ENCODE measurements around the gene ELF4.
A peak's percentile ranks its signal among the peaks of the same experiment; 100 is the strongest.

The ELF4 gene

DNA sequence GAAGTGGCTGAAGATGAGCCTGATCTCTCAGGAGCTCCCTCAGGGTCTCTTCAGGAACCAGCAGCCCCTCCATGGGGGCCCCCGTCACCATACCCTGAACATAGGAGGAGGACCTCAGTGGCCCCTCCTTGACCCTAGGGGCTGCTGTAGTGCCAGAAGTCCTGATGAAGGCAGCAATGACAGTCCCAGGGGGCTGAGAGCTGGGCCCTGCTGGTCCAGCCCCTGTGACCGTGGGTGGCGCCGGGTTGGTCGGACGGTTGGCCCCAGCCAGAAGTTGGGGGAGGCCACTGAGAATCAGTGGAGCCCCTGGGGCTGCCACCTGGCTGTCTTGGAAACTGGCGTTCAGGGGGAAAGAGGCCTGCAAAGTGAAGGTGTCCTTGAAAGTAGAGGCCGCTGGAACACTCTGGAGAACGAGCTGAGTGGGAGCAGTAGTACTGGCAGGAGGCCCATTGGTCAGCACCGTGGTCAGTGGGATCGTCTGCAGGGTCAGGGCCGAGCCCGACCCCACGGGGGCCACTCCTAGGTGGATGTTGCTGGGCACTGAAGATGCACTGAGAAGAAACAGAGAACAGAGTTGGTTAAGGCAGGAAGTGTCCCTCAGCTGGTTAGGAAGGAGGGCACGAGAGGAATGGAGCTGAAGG is 43.2 kb downstream of the ELF4 start:
- H3K9me3 ChIP-seq (ENCODE audit: control insufficient read depth, low read length): no peaks in the 10 kb centered on the region
- no peaks in the 10 kb centered on the region for H3K79me2 ChIP-seq
- no peaks in the 10 kb centered on the region for H3K4me1 ChIP-seq
- H3K27me3 ChIP-seq (ENCODE audit: control insufficient read depth, insufficient read depth, low read length): no peaks in the 10 kb centered on the region
- no peak overlapping the region for H3K27ac ChIP-seq
- H3K4me2 ChIP-seq (ENCODE audit: low read length): no peak overlapping the region
- TF ChIP-seq, protein P1, sequence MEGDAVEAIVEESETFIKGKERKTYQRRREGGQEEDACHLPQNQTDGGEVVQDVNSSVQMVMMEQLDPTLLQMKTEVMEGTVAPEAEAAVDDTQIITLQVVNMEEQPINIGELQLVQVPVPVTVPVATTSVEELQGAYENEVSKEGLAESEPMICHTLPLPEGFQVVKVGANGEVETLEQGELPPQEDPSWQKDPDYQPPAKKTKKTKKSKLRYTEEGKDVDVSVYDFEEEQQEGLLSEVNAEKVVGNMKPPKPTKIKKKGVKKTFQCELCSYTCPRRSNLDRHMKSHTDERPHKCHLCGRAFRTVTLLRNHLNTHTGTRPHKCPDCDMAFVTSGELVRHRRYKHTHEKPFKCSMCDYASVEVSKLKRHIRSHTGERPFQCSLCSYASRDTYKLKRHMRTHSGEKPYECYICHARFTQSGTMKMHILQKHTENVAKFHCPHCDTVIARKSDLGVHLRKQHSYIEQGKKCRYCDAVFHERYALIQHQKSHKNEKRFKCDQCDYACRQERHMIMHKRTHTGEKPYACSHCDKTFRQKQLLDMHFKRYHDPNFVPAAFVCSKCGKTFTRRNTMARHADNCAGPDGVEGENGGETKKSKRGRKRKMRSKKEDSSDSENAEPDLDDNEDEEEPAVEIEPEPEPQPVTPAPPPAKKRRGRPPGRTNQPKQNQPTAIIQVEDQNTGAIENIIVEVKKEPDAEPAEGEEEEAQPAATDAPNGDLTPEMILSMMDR (IDR thresholded peaks at IDR 0.05): no peak
- no peak overlapping the region for H3K9ac ChIP-seq
- no peak overlapping the region for H2AFZ ChIP-seq
- no peaks in the 10 kb centered on the region for H3K36me3 ChIP-seq (ENCODE audit: control insufficient read depth, insufficient read depth, low read length)
- no peak overlapping the region for H3K4me3 ChIP-seq (ENCODE audit: low read depth, low read length)

DNA sequence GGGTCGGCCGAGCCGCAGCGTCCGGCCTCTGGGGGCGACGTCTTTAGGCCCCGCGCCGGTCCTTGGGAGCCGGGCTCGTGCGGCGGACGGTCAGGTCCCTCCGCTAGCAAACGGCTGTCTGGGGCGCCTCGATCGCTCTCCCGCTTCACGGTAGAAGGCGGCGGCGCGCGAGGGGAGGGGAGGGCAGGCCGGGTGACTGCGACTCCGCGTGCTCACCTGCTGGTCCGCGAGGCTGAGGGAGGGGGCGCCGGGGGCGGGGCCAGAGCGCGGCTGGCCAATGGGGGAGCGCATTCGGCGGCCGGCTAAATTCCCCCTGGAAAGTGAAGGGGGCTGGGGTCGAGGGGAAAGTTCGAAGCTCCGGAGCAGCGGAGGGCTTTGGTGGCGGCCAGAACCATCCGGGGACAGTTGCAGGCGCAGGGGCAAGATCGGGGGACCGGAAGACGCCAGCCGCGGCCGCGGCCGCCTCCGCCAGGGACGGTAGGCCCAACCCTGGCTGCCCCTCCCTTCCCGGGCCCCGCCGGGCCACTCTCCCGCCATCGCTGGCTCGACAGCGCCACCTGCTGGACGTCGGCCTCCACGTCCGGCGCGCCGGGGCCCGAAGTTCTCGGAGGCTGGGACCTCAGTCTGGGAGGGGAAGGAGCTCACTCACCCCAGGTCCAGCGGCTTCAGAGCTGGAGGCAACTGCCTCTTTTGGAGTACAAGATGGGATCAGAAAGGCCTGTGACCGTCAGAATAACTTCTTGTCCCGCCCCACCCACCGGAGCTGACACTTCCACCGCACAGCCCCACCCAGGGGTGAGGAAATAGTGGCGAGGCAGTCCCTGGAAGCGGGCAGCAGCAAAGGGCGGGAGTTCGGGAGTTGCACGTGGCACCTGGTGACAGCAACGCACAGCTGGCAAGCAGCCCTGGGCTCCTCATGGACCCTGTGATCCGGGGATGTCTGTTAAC is 49.9 kb downstream of the ELF4 start:
- TF ChIP-seq, protein P1 (IDR thresholded peaks at IDR 0.05): peak; percentile 88
- Histone ChIP-seq H3K9me3 (ENCODE audit: control insufficient read depth, low read length) (no peaks in the 10 kb centered on the region), H3K79me2 (no peaks in the 10 kb centered on the region), H3K4me2 (ENCODE audit: low read length) (peak overlapping the region; percentile 57), H3K9ac (no peak overlapping the region), H3K4me1 (no peaks in the 10 kb centered on the region), H3K36me3 (ENCODE audit: control insufficient read depth, insufficient read depth, low read length) (no peaks in the 10 kb centered on the region), H3K4me3 (ENCODE audit: low read depth, low read length) (peak overlapping the region; percentile 43), H3K27ac (no peak overlapping the region), H3K27me3 (ENCODE audit: control insufficient read depth, insufficient read depth, low read length) (no peaks in the 10 kb centered on the region), H2AFZ (peak overlapping the region; percentile 85)

DNA sequence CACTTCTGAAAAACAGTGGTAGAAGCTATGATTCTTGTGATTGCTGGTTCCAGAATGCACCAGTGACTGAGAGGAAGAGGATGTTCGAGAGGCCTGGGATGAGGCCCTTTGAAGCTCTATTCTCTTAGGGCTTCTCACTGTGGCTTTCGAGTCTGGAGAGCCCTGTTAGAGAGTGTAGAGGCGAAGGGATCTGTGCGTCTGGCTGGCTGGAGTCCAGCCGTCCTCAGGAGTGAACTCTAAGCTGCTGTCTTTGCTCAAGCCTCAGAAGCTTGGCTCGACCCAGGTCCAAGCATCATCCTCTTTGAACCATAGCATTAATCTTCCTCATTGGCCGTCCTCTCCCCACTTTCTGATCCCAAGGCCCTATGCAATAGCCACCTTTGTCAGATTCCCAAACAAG is 51.6 kb downstream of the ELF4 start:
- H2AFZ ChIP-seq: no peak overlapping the region
- no peaks in the 10 kb centered on the region for H3K36me3 ChIP-seq (ENCODE audit: control insufficient read depth, insufficient read depth, low read length)
- no peak overlapping the region for H3K4me3 ChIP-seq (ENCODE audit: low read depth, low read length)
- no peak overlapping the region for H3K9ac ChIP-seq
- no peak overlapping the region for H3K27ac ChIP-seq
- no peak overlapping the region for H3K4me2 ChIP-seq (ENCODE audit: low read length)
- no peaks in the 10 kb centered on the region for H3K27me3 ChIP-seq (ENCODE audit: control insufficient read depth, insufficient read depth, low read length)
- no peaks in the 10 kb centered on the region for H3K4me1 ChIP-seq
- H3K79me2 ChIP-seq: no peaks in the 10 kb centered on the region
- H3K9me3 ChIP-seq (ENCODE audit: control insufficient read depth, low read length): no peaks in the 10 kb centered on the region
- TF ChIP-seq, protein P1 (IDR thresholded peaks at IDR 0.05): no peak

DNA sequence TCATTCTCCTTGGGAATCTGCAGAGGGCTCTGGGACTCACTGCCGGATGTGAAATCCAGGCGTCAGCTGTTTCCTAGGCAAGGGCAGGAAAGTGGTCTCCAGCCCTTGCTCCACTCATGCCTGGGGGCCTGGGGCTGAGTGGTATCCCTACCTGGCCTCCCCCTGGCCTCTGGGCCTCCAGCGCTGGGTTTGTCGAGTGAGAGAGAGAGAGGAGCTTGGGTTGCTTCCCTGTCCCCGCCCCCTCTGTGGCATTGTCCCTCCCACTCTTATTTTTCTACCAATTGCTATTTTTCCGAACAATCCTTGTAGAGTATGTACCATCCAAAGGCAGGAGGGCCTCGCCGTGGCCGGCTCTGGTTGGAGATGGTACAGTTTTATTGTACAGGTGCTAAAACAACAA is 53.1 kb downstream of the ELF4 start:
- TF ChIP-seq, protein P1 (IDR thresholded peaks at IDR 0.05): no peak
- Histone ChIP-seq H3K9ac (no peak overlapping the region), H3K27ac (no peak overlapping the region), H2AFZ (no peak overlapping the region), H3K4me3 (ENCODE audit: low read depth, low read length) (no peak overlapping the region), H3K79me2 (no peaks in the 10 kb centered on the region), H3K36me3 (ENCODE audit: control insufficient read depth, insufficient read depth, low read length) (no peaks in the 10 kb centered on the region), H3K27me3 (ENCODE audit: control insufficient read depth, insufficient read depth, low read length) (no peaks in the 10 kb centered on the region), H3K4me2 (ENCODE audit: low read length) (no peak overlapping the region), H3K4me1 (no peaks in the 10 kb centered on the region), H3K9me3 (ENCODE audit: control insufficient read depth, low read length) (no peaks in the 10 kb centered on the region)

Data from parathyroid adenoma (tissue), 2 donors.